Measurements from ENCODE around the gene AGPAT4.
"Not testable (repeated sequence)": the region's sequence is repeated elsewhere in the genome, so short reads cannot be mapped to it uniquely, and the experiment has no call there.

AGPAT4 gene

GRCh38 chr6:161273752-161274487, at the start of gene AGPAT4:
TSS of gene AGPAT4 (minus strand) at chr6:161274061. CDS start at chr6:161232213, 41,848 bp downstream.
- Mint-ChIP-seq H3K9me3 (no peaks in the 10 kb centered on the region), H3K4me3 (peak within 1 kb of the TSS; percentile 97), H3K36me3 (ENCODE audit: low read depth) (peaks cover 2% of the 10 kb centered on the region), H3K27ac (peak within 1 kb of the TSS; percentile 98), H3K27me3 (ENCODE audit: low read depth) (peaks cover 11% of the 10 kb centered on the region), H3K4me1 (ENCODE audit: low read depth) (peaks cover 30% of the 10 kb centered on the region)

DNA sequence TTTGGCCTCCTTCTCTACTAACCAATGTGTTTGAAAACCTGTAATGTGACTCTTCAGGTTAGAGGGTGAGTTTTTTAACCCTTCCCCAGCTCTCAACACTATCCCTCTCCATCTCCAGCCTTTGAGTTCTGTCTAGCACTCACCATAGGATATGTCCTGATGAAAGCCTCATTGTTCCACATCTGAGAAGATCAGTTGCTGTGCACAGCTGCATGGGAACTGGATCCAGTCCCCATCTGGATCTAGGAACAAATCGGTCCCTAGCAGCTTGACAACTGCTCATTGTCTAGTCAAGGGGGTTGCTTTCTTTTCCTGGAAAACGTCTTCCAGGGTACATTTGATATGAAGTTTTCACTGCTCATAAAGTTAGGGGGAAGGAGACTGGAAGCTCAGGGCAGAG, 45.4 kb upstream of the AGPAT4 start:
- no peak overlapping the region for H3K27ac Mint-ChIP-seq
- peaks cover 9% of the 10 kb centered on the region for H3K27me3 Mint-ChIP-seq (ENCODE audit: low read depth)
- H3K9me3 Mint-ChIP-seq = peaks cover 4% of the 10 kb centered on the region
- H3K4me3 Mint-ChIP-seq = no peak overlapping the region
- no peaks in the 10 kb centered on the region for H3K4me1 Mint-ChIP-seq (ENCODE audit: low read depth)
- no peaks in the 10 kb centered on the region for H3K36me3 Mint-ChIP-seq (ENCODE audit: low read depth)

DNA sequence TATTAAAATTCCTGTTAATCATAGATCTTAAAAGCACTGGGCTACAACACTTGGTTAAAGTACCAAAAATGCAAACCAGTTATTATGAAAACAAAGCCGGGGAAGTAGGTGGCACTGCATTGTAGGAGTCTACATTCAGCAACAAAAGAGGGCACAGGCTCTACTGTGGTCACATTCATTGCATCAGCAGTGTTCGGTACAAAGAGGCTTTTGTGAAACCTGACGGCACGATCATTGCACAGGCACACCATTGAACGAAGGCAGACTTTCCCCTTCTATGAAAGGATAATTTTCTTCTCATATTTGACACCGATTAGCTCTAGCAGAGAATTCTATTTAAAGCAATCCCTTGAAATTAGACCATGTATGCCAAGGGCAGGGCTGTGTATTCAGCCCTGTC, 44.6 kb upstream of the AGPAT4 start:
- Mint-ChIP-seq H3K4me3 (no peak overlapping the region), H3K36me3 (ENCODE audit: low read depth) (no peaks in the 10 kb centered on the region), H3K4me1 (ENCODE audit: low read depth) (no peaks in the 10 kb centered on the region), H3K27me3 (ENCODE audit: low read depth) (peaks cover 9% of the 10 kb centered on the region), H3K9me3 (peaks cover 4% of the 10 kb centered on the region), H3K27ac (no peak overlapping the region)

DNA sequence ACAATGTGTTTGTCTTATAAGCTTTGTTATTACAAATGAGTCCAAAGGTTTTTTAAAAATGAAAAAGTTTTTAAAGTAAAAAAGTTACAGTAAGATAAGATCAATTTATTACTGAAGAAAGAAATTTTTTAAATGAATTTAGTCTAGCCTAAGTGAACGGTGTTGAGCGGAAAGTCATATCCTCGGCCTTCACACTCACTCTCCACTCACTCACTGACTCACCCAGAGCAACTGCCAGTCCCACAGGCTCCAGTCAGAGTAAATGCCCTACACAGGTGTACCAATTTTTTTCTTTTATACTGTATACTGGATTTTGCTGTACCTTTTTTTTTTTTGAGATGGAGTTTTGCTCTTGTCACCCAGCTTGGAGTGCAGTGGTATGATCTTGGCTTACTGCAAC, 42.7 kb upstream of the AGPAT4 start:
- no peaks in the 10 kb centered on the region for H3K36me3 Mint-ChIP-seq (ENCODE audit: low read depth)
- no peaks in the 10 kb centered on the region for H3K9me3 Mint-ChIP-seq
- H3K27ac Mint-ChIP-seq = no peak overlapping the region
- no peak overlapping the region for H3K4me3 Mint-ChIP-seq
- H3K27me3 Mint-ChIP-seq (ENCODE audit: low read depth) = peaks cover 12% of the 10 kb centered on the region
- H3K4me1 Mint-ChIP-seq (ENCODE audit: low read depth) = no peaks in the 10 kb centered on the region

GRCh38 chr6:161315246-161315917, 41.5 kb upstream of the AGPAT4 start:
- H3K27me3 Mint-ChIP-seq (ENCODE audit: low read depth) = peaks cover 12% of the 10 kb centered on the region
- not testable (repeated sequence) for H3K4me3 Mint-ChIP-seq; H3K36me3 Mint-ChIP-seq (ENCODE audit: low read depth); H3K4me1 Mint-ChIP-seq (ENCODE audit: low read depth); H3K9me3 Mint-ChIP-seq; H3K27ac Mint-ChIP-seq

- not testable (repeated sequence) for H3K36me3 Mint-ChIP-seq (ENCODE audit: low read depth); H3K27ac Mint-ChIP-seq; H3K4me1 Mint-ChIP-seq (ENCODE audit: low read depth); H3K4me3 Mint-ChIP-seq; H3K9me3 Mint-ChIP-seq
- H3K27me3 Mint-ChIP-seq (ENCODE audit: low read depth) = peaks cover 12% of the 10 kb centered on the region
Measured at GRCh38 chr6:161314541-161315245, 40.8 kb upstream of the AGPAT4 start.

GRCh38 chr6:161313940-161314509, 40.2 kb upstream of the AGPAT4 start:
- Mint-ChIP-seq H3K4me1 (ENCODE audit: low read depth) (peaks cover 5% of the 10 kb centered on the region), H3K27me3 (ENCODE audit: low read depth) (peaks cover 7% of the 10 kb centered on the region), H3K9me3 (no peaks in the 10 kb centered on the region), H3K27ac (no peak overlapping the region), H3K4me3 (no peak overlapping the region), H3K36me3 (ENCODE audit: low read depth) (no peaks in the 10 kb centered on the region)

DNA sequence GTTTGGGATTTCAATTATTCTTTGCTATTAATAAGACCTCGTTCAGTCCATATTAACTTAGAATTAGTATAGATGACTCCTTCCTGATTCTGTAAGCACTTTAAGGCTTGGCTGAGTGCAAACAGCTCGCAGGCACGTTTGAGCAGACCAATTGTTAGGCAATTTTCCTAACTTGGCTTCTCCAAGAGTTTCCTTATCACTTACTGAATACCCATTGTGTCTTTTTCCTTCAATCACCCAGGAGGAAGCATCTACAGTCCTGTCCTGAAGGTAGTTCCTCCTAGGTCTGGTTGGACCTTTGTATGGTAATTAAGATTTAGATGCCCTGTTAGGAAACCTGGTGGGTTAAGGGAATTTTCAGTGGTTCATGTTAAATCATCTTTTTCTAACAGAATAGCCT, 39.6 kb upstream of the AGPAT4 start:
- not testable (repeated sequence) for H3K4me3 Mint-ChIP-seq; H3K27me3 Mint-ChIP-seq (ENCODE audit: low read depth); H3K36me3 Mint-ChIP-seq (ENCODE audit: low read depth); H3K9me3 Mint-ChIP-seq; H3K27ac Mint-ChIP-seq; H3K4me1 Mint-ChIP-seq (ENCODE audit: low read depth)

- not testable (repeated sequence) for H3K4me1 Mint-ChIP-seq (ENCODE audit: low read depth); H3K9me3 Mint-ChIP-seq; H3K36me3 Mint-ChIP-seq (ENCODE audit: low read depth); H3K4me3 Mint-ChIP-seq; H3K27ac Mint-ChIP-seq; H3K27me3 Mint-ChIP-seq (ENCODE audit: low read depth)
Measured at GRCh38 chr6:161309774-161310173, 35.9 kb upstream of the AGPAT4 start.

GRCh38 chr6:161308075-161308655, 34.3 kb upstream of the AGPAT4 start:
- no peak overlapping the region for H3K27ac Mint-ChIP-seq
- peaks cover 5% of the 10 kb centered on the region for H3K4me1 Mint-ChIP-seq (ENCODE audit: low read depth)

GRCh38 chr6:161305860-161306259, 32.0 kb upstream of the AGPAT4 start:
- H3K36me3 Mint-ChIP-seq (ENCODE audit: low read depth) = no peaks in the 10 kb centered on the region
- no peaks in the 10 kb centered on the region for H3K9me3 Mint-ChIP-seq
- no peak overlapping the region for H3K4me3 Mint-ChIP-seq
- H3K4me1 Mint-ChIP-seq (ENCODE audit: low read depth) = peaks cover 5% of the 10 kb centered on the region
- no peak overlapping the region for H3K27ac Mint-ChIP-seq
- H3K27me3 Mint-ChIP-seq (ENCODE audit: low read depth) = peaks cover 5% of the 10 kb centered on the region

More at GRCh38 chr6:161308075-161308655, 34.3 kb upstream of the AGPAT4 start:
- Mint-ChIP-seq H3K27me3 (ENCODE audit: low read depth) (peaks cover 9% of the 10 kb centered on the region), H3K36me3 (ENCODE audit: low read depth) (no peaks in the 10 kb centered on the region), H3K4me3 (no peak overlapping the region), H3K9me3 (no peaks in the 10 kb centered on the region)

DNA sequence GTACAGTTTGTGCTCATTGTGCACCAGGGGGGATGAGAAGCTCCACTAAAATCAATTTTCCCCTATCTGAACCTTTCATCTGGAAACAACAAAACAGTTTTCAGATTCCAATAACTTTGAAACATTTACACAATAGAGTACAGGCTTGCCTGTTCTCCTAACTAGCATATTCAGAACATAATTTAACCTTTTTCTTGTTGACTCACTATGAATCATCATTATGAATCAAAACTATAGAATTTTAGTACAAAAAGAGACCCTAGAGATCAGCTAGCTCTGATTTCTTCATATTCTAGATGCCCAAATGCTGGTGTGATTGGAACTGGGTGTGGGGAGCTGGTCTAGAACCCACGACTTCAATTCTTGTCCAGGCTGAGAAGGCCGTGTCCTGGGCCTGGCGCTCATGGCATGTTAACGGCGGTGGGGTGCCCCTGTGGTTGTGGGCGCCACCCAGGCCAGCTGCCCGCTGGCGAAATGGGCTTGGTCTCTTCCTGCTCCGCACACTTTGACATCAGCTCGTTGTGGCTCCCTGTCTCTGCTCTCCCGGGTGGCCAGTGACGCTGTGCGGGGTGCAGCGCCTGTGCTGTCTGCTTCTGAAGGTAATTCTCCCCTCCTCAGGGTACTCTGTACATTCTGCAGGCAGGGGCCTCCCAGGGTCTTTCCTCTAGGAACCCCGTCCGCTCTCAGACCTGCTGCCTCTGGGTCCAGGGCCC, 29.9 kb upstream of the AGPAT4 start:
- peaks cover 7% of the 10 kb centered on the region for H3K27me3 Mint-ChIP-seq (ENCODE audit: low read depth)
- H3K9me3 Mint-ChIP-seq = no peaks in the 10 kb centered on the region
- no peaks in the 10 kb centered on the region for H3K36me3 Mint-ChIP-seq (ENCODE audit: low read depth)
- no peak overlapping the region for H3K27ac Mint-ChIP-seq
- H3K4me1 Mint-ChIP-seq (ENCODE audit: low read depth) = no peaks in the 10 kb centered on the region
- no peak overlapping the region for H3K4me3 Mint-ChIP-seq

DNA sequence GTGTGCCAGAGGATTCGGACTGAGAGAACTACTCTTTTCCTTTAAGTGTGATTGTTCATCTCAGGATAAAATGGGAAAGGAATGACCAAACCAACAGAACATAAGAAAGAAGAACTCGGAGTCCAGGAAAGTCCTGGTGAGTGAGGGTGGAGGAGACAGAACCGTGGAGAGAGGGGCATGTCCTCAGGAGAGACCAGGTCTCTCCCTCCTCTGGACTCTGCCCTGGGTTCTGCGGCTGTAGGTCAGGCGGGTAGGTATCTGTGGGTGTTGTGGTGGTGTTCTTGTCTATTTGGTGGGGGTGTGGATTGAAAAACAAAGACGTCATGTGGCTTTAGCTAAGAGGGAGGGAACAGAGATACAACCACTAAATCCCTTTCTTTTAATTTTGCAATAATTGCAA, 29.1 kb upstream of the AGPAT4 start:
- Mint-ChIP-seq H3K9me3 (no peaks in the 10 kb centered on the region), H3K4me1 (ENCODE audit: low read depth) (no peaks in the 10 kb centered on the region), H3K36me3 (ENCODE audit: low read depth) (no peaks in the 10 kb centered on the region), H3K4me3 (no peak overlapping the region), H3K27ac (no peak overlapping the region), H3K27me3 (ENCODE audit: low read depth) (peaks cover 9% of the 10 kb centered on the region)

DNA sequence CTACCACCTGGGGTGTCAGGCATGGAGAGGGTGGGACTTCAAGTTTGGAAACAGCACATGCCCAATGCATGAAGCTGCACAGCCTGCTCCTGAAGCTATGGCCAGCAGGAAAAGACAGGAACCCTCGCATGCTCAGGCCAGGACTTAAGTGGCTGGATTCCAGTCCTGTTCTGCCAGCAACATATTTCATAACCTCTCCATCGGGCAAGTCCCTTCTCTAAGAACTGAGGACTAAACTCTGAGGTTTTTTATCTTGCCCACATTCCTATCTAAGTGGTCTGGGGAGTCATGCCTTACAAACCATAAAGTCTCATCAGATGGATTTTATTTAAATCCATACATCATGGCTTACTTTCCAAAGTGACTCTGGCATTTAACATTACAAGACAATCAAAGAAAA, 27.5 kb upstream of the AGPAT4 start:
- Mint-ChIP-seq H3K27ac (no peak overlapping the region), H3K27me3 (ENCODE audit: low read depth) (peaks cover 18% of the 10 kb centered on the region), H3K4me3 (no peak overlapping the region), H3K4me1 (ENCODE audit: low read depth) (no peaks in the 10 kb centered on the region), H3K36me3 (ENCODE audit: low read depth) (no peaks in the 10 kb centered on the region), H3K9me3 (no peaks in the 10 kb centered on the region)

Data from T-helper 1 cell treated with Interleukin-12 subunit alpha and Interleukin-12 subunit beta and Interleukin-4 antibody, amounts not matched to agents 30 μg/mL and 1 μg/mL, for 36 hours (primary cell).